Peyer's patch (tissue), 4 donors: Measurements from ENCODE around the gene TUT1. TPM values are rescaled to one million over a fixed set of nuclear protein-coding genes. Genes with fewer than 3 reads are reported as not detected.

Experiments
- DNase-seq, 3 donors: peaks; one replicate each; pipeline ENCODE4 v3.0.0-alpha.2; 2017 to 2019
- H3K27ac ChIP-seq, 4 donors: fragments of 200-600 bp; sonication (generic); one replicate each; pipeline ENCODE4 v1.5.1; 2016 to 2019
- H3K27me3 ChIP-seq, 2 donors: fragments of 200-600 bp; sonication (generic); one replicate each; pipeline ENCODE4 v1.5.1; 2019
- H3K36me3 ChIP-seq, 3 donors: fragments of 200-600 bp; sonication (generic); one replicate each; pipeline ENCODE4 v1.5.1; 2016 to 2019
- H3K4me1 ChIP-seq, 4 donors: fragments of 200-600 bp; sonication (generic); one replicate each; pipeline ENCODE4 v1.5.1; 2016 to 2019
- H3K4me3 ChIP-seq, 4 donors: fragments of 200-600 bp; sonication (generic); 1 replicate in 3 of 4; 2 replicates in 1 of 4; pipeline ENCODE4 v1.5.1; 2016 to 2019; ENCODE audit warnings: mild to moderate bottlenecking in 1 of 4
- H3K9me3 ChIP-seq, 4 donors: fragments of 200-600 bp; sonication (generic); one replicate each; pipeline ENCODE4 v1.5.1; 2016 to 2019; ENCODE audit warnings: mild to moderate bottlenecking in 1 of 4
- CTCF ChIP-seq, 6 experiments: fragments of 450-650 bp in 4 of 6; fragments of 200-600 bp in 2 of 6; sonication (generic) in 1 of 6; IDR thresholded peaks; one replicate each; pipeline ENCODE4 v1.5.1; 2017 to 2019; ENCODE audit warnings: antibody characterized with exemption in 6 of 6, mild to moderate bottlenecking in 3 of 6, moderate library complexity in 1 of 6
- POLR2A ChIP-seq, 2 donors: fragments of 450-650 bp; IDR thresholded peaks; one replicate each; pipeline ENCODE4 v1.5.1; 2017; ENCODE audit warnings: antibody characterized with exemption in 2 of 2, mild to moderate bottlenecking in 2 of 2, moderate library complexity in 2 of 2
- small RNA-seq, 2 donors: library from RNA; depleted of rRNA; stranded (forward); fragments of <200 nt; gene quantifications; one replicate each; pipeline ENCODE3, GENCODE V24; 2016
- total RNA-seq, 4 donors: library from RNA; depleted of rRNA; stranded (reverse); fragments of >200 nt; gene quantifications; one replicate each; pipeline ENCODE4 v1.1.0, GENCODE V29; 2016

The TUT1 gene
- total RNA-seq, 4 donors from 2014 or later: 5.0 to 29.4 (median 17.5) TPM

GRCh38 chr11:62532096-62532495, 59.2 kb downstream of the TUT1 start:
- Histone ChIP-seq H3K36me3 (peaks cover 0 to 94% (median 3%) of the 10 kb centered on the region in 3 donors), H3K27me3 (no peaks in the 10 kb centered on the region), H3K27ac (no peak overlapping the region), H3K4me1 (peaks cover 0 to 13% (median 0%) of the 10 kb centered on the region in 4 donors), H3K9me3 (no peaks in the 10 kb centered on the region), H3K4me3 (no peak overlapping the region)
- no peak for DNase-seq
- TF ChIP-seq CTCF (IDR thresholded peaks at IDR 0.05): no peak
- TF ChIP-seq POLR2A (IDR thresholded peaks at IDR 0.05): no peak

Small RNAs within 50 kb of the gene (small RNA-seq; reads per million reads assigned to genes)
- 0 reads per million in 2 donors for gene AP001458.1
- gene EEF1G: 0 reads per million in 2 donors
- 0 reads per million in 2 donors for gene MIR6747

Other genes starting within 250 kb of the TUT1 start
- not detected for gene SCGB1A1, start 172.5 kb downstream of the TUT1 start, total RNA-seq
- 1,000 to 10,000 TPM in 1 of 4 donors, 100 to 1,000 TPM in 3; 571 to 1,016 (median 697) TPM for gene AHNAK, start 44.7 kb downstream of the TUT1 start, total RNA-seq
- gene EEF1G, start 17.6 kb downstream of the TUT1 start, total RNA-seq: 1,000 to 10,000 TPM in 1 of 4 donors, 100 to 1,000 TPM in 3; 781 to 1,253 (median 958) TPM
- 10 to 100 TPM; 47.9 to 74.7 (median 58.9) TPM for gene MTA2, start 10.3 kb upstream of the TUT1 start, total RNA-seq
- gene EML3, start 21.3 kb upstream of the TUT1 start, total RNA-seq: 100 to 1,000 TPM in 1 of 4 donors, 10 to 100 TPM in 3; 41.3 to 128 (median 59.8) TPM
- gene ROM1, start 21.7 kb upstream of the TUT1 start, total RNA-seq: 1 to 10 TPM in 3 of 4 donors, not detected in 1; 1.9 to 3.9 (median 1.9) TPM
- gene B3GAT3, start 30.5 kb upstream of the TUT1 start, total RNA-seq: 10 to 100 TPM; 26.6 to 88.3 (median 38.0) TPM
- 100 to 1,000 TPM; 131 to 146 (median 140) TPM for gene GANAB, start 55.1 kb upstream of the TUT1 start, total RNA-seq
- gene INTS5, start 61.8 kb upstream of the TUT1 start, total RNA-seq: 10 to 100 TPM; 14.9 to 21.3 (median 19.5) TPM
- 10 to 100 TPM; 29.2 to 97.4 (median 41.1) TPM for gene C11orf98, start 73.7 kb upstream of the TUT1 start, total RNA-seq
- 10 to 100 TPM in 1 of 4 donors, 1 to 10 TPM in 2, not detected in 1; 9.1 to 13.5 (median 9.2) TPM for gene CSKMT, start 73.8 kb upstream of the TUT1 start, total RNA-seq
- 10 to 100 TPM; 11.1 to 23.9 (median 12.7) TPM for gene UQCC3, start 80.2 kb upstream of the TUT1 start, total RNA-seq
- gene LBHD1, start 80.7 kb upstream of the TUT1 start, total RNA-seq: 10 to 100 TPM in 3 of 4 donors, 1 to 10 TPM in 1; 6.6 to 25.6 (median 11.9) TPM
- gene UBXN1, start 87.5 kb upstream of the TUT1 start, total RNA-seq: 100 to 1,000 TPM in 2 of 4 donors, 10 to 100 TPM in 2; 91.1 to 169 (median 100) TPM
- 10 to 100 TPM in 1 of 4 donors, 1 to 10 TPM in 3; 5.4 to 11.6 (median 8.8) TPM for gene LRRN4CL, start 98.0 kb upstream of the TUT1 start, total RNA-seq
- gene BSCL2, start 115.9 kb upstream of the TUT1 start, total RNA-seq: 10 to 100 TPM; 51.5 to 71.2 (median 61.3) TPM
- gene GNG3, start 116.2 kb upstream of the TUT1 start, total RNA-seq: not detected
- 10 to 100 TPM; 38.7 to 68.8 (median 50.3) TPM for gene HNRNPUL2, start 135.9 kb upstream of the TUT1 start, total RNA-seq
- gene TTC9C, start 137.0 kb upstream of the TUT1 start, total RNA-seq: 10 to 100 TPM; 16.5 to 30.5 (median 22.9) TPM
- gene ZBTB3, start 162.6 kb upstream of the TUT1 start, total RNA-seq: 10 to 100 TPM in 2 of 4 donors, 1 to 10 TPM in 2; 5.0 to 22.0 (median 9.2) TPM
- 10 to 100 TPM; 12.4 to 33.8 (median 23.5) TPM for gene POLR2G, start 170.1 kb upstream of the TUT1 start, total RNA-seq
- 10 to 100 TPM; 15.6 to 29.6 (median 17.8) TPM for gene TAF6L, start 179.9 kb upstream of the TUT1 start, total RNA-seq
- gene TMEM179B, start 195.9 kb upstream of the TUT1 start, total RNA-seq: 100 to 1,000 TPM in 1 of 4 donors, 10 to 100 TPM in 3; 28.9 to 112 (median 83.6) TPM
- 10 to 100 TPM; 13.8 to 34.5 (median 19.8) TPM for gene TMEM223, start 200.5 kb upstream of the TUT1 start, total RNA-seq
- 100 to 1,000 TPM in 2 of 4 donors, 10 to 100 TPM in 2; 45.2 to 120 (median 102) TPM for gene NXF1, start 213.9 kb upstream of the TUT1 start, total RNA-seq
- gene STX5, start 240.5 kb upstream of the TUT1 start, total RNA-seq: 10 to 100 TPM; 27.1 to 56.1 (median 38.4) TPM
- not detected for gene TEX54, start 241.3 kb upstream of the TUT1 start, total RNA-seq
- 10 to 100 TPM; 17.7 to 78.4 (median 28.6) TPM for gene WDR74, start 248.1 kb upstream of the TUT1 start, total RNA-seq